Renal pelvis (tissue), 4 donors: Measurements from ENCODE around the gene DENND4B. TPM values are rescaled to one million over a fixed set of nuclear protein-coding genes. Genes with fewer than 3 reads are reported as not detected.

Experiments used
- DNase-seq: peaks from one replicate; pipeline ENCODE4 v3.0.0-alpha.2; 2013
- polyA plus RNA-seq, 3 donors: library from polyadenylated mRNA; unstranded; fragments of 120-200 nt; gene quantifications; one replicate each; pipeline ENCODE4 v1.2.1, GENCODE V29; 2013; ENCODE audit not compliant: insufficient read length in 3 of 3

The DENND4B gene
- polyA plus RNA-seq, 3 donors, result 36.8 to 50.1 (median 49.5) TPM

- no peak for DNase-seq
Observed at GRCh38 chr1:153973525-153973924, 27.0 kb upstream of the DENND4B start.

- DNase-seq, result no peak
Observed at GRCh38 chr1:153973071-153973470, 26.6 kb upstream of the DENND4B start.

GRCh38 chr1:153970346-153970745 lies 23.8 kb upstream of the DENND4B start:
- no peak for DNase-seq

- DNase-seq, result no peak
Observed at GRCh38 chr1:153968972-153969371, 22.5 kb upstream of the DENND4B start.

- no peak for DNase-seq
Observed at GRCh38 chr1:153968408-153968807, 21.9 kb upstream of the DENND4B start.

- no peak for DNase-seq
Observed at GRCh38 chr1:153968000-153968363, 21.5 kb upstream of the DENND4B start.

- DNase-seq, result peak; percentile 98
Observed at GRCh38 chr1:153967107-153967999, 20.8 kb upstream of the DENND4B start, which contains the start of gene CREB3L4. Gene CREB3L4 (plus strand): TSS chr1:153967902. CDS start chr1:153968526, 624 bp downstream.

GRCh38 chr1:153963850-153964331 lies 17.4 kb upstream of the DENND4B start:
- no peak for DNase-seq

GRCh38 chr1:153963030-153963849 lies 16.7 kb upstream of the DENND4B start, which contains the start of gene SLC39A1:
Gene SLC39A1 (minus strand): TSS chr1:153963537. CDS start chr1:153962715, 822 bp downstream.
- peak; percentile 98 for DNase-seq

GRCh38 chr1:153962088-153963029 lies 15.8 kb upstream of the DENND4B start:
- no peak for DNase-seq

- no peak for DNase-seq
Observed at GRCh38 chr1:153961421-153961820, 14.9 kb upstream of the DENND4B start.

GRCh38 chr1:153960206-153960605 lies 13.7 kb upstream of the DENND4B start:
- no peak for DNase-seq

- no peak for DNase-seq
Observed at GRCh38 chr1:153959454-153959853, 12.9 kb upstream of the DENND4B start.

GRCh38 chr1:153958961-153959260 lies 12.4 kb upstream of the DENND4B start:
- no peak for DNase-seq

- peak; percentile 99 for DNase-seq
Observed at GRCh38 chr1:153958111-153958960, 11.8 kb upstream of the DENND4B start, which contains the start of gene CRTC2. Gene CRTC2 (minus strand): TSS chr1:153958612. CDS start chr1:153958497, 115 bp downstream.

GRCh38 chr1:153957744-153958110 lies 11.2 kb upstream of the DENND4B start:
- DNase-seq, result no peak

GRCh38 chr1:153956997-153957715 lies 10.6 kb upstream of the DENND4B start:
- DNase-seq, result no peak

GRCh38 chr1:153954826-153955225 lies 8.3 kb upstream of the DENND4B start:
- no peak for DNase-seq

GRCh38 chr1:153953859-153954365 lies 7.4 kb upstream of the DENND4B start:
- no peak for DNase-seq

GRCh38 chr1:153951801-153952200 lies 5.3 kb upstream of the DENND4B start:
- DNase-seq, result no peak
